Stimulated activated naive CD8-positive, alpha-beta T cell treated with anti-CD3 and anti-CD28 coated beads, Interleukin-15, amount 100 ng/mL, for 72 hours (primary cell): ENCODE measurements around the gene DGKZ.
"Not testable (repeated sequence)": the region's sequence is repeated elsewhere in the genome, so short reads cannot be mapped to it uniquely, and the experiment has no call there.

Source experiments
- ATAC-seq: fragments of 150-1000 bp; cut with Tn5 transposase; 2 replicates; pipeline ENCODE4 v1.10.0; 2021; ENCODE audit warnings: mild to moderate bottlenecking, moderate library complexity
- DNase-seq, 2 donors: peaks; one replicate each; pipeline ENCODE4 v3.0.0; 2021 to 2022
- H3K27ac Mint-ChIP-seq, 2 donors: one replicate each; pipeline ENCODE4 v1.8.0; 2022; ENCODE audit warnings: mild to moderate bottlenecking in 2 of 2, mixed read lengths in 2 of 2, moderate library complexity in 2 of 2
- H3K27me3 Mint-ChIP-seq: one replicate; pipeline ENCODE4 v1.8.0; 2022; ENCODE audit warnings: mixed read lengths
- H3K4me1 Mint-ChIP-seq: one replicate; pipeline ENCODE4 v1.8.0; 2022; ENCODE audit warnings: mild to moderate bottlenecking, mixed read lengths
- H3K4me3 Mint-ChIP-seq, 2 donors: one replicate each; pipeline ENCODE4 v1.8.0; 2022; ENCODE audit warnings: mild to moderate bottlenecking in 2 of 2, mixed read lengths in 2 of 2, moderate library complexity in 1 of 2
- H3K9me3 Mint-ChIP-seq, 2 donors: one replicate each; pipeline ENCODE4 v1.8.0; 2022; ENCODE audit warnings: mixed read lengths in 2 of 2

Gene DGKZ

GRCh38 chr11:46377831-46378230, 30.6 kb downstream of the DGKZ start:
- ATAC-seq = no peak
- peaks cover 10% of the 10 kb centered on the region for H3K27me3 Mint-ChIP-seq
- H3K4me3 Mint-ChIP-seq = no peak overlapping the region
- H3K9me3 Mint-ChIP-seq = peaks cover 0 to 5% of the 10 kb centered on the region in 2 donors
- no peak for DNase-seq
- peak overlapping the region; percentile 42 to 74 for H3K27ac Mint-ChIP-seq
- H3K4me1 Mint-ChIP-seq = peaks cover 31% of the 10 kb centered on the region

- Mint-ChIP-seq H3K27me3 (peaks cover 10% of the 10 kb centered on the region), H3K27ac (no peak overlapping the region), H3K9me3 (peaks cover 0 to 5% of the 10 kb centered on the region in 2 donors), H3K4me3 (no peak overlapping the region), H3K4me1 (peaks cover 31% of the 10 kb centered on the region)
- ATAC-seq (no peak), DNase-seq (no peak)
Observed at GRCh38 chr11:46378296-46378695, 31.0 kb downstream of the DGKZ start.

GRCh38 chr11:46378811-46379481, 31.7 kb downstream of the DGKZ start:
- no peak for DNase-seq
- ATAC-seq = no peak
- no peak overlapping the region for H3K4me3 Mint-ChIP-seq
- H3K4me1 Mint-ChIP-seq = peaks cover 37% of the 10 kb centered on the region
- peak overlapping the region in 1 of 2 donors; percentile 76 for H3K27ac Mint-ChIP-seq
- peaks cover 0 to 5% of the 10 kb centered on the region in 2 donors for H3K9me3 Mint-ChIP-seq
- H3K27me3 Mint-ChIP-seq = peaks cover 10% of the 10 kb centered on the region

GRCh38 chr11:46379482-46380293, 32.4 kb downstream of the DGKZ start:
- Mint-ChIP-seq H3K27ac (peak overlapping the region in 1 of 2 donors; percentile 76), H3K4me1 (peaks cover 39% of the 10 kb centered on the region), H3K4me3 (peak overlapping the region in 1 of 2 donors; percentile 64), H3K27me3 (peaks cover 16% of the 10 kb centered on the region)
- H3K9me3 Mint-ChIP-seq, DNase-seq: not testable (repeated sequence)
- peak; percentile 3 for ATAC-seq

- Mint-ChIP-seq H3K4me1 (peaks cover 39% of the 10 kb centered on the region), H3K27me3 (peaks cover 24% of the 10 kb centered on the region), H3K4me3 (peak overlapping the region; percentile 81 to 83), H3K9me3 (peaks cover 0 to 5% of the 10 kb centered on the region in 2 donors), H3K27ac (peak overlapping the region in 1 of 2 donors; percentile 37)
- ATAC-seq (peak; percentile 66), DNase-seq (peak; percentile 60 to 82)
Observed at GRCh38 chr11:46380340-46381047, 33.2 kb downstream of the DGKZ start.

GRCh38 chr11:46381048-46381818, 34.0 kb downstream of the DGKZ start, which contains the start of gene MDK:
Gene MDK (plus strand): TSS chr11:46381669. CDS start chr11:46382058, 389 bp downstream.
- H3K27me3 Mint-ChIP-seq = peaks cover 32% of the 10 kb centered on the region
- peak within 1 kb of the TSS; percentile 37 to 87 for H3K27ac Mint-ChIP-seq
- H3K4me3 Mint-ChIP-seq = peak within 1 kb of the TSS; percentile 81 to 88
- peaks cover 41% of the 10 kb centered on the region for H3K4me1 Mint-ChIP-seq
- ATAC-seq = peak; percentile 42
- peaks cover 0 to 5% of the 10 kb centered on the region in 2 donors for H3K9me3 Mint-ChIP-seq
- DNase-seq = peak in 1 of 2 donors; percentile 54

GRCh38 chr11:46381819-46382645, 34.8 kb downstream of the DGKZ start:
- Mint-ChIP-seq H3K4me3 (peak overlapping the region; percentile 81 to 88), H3K9me3 (peaks cover 0 to 5% of the 10 kb centered on the region in 2 donors), H3K27me3 (peaks cover 40% of the 10 kb centered on the region), H3K4me1 (peaks cover 48% of the 10 kb centered on the region), H3K27ac (peak overlapping the region in 1 of 2 donors; percentile 87)
- DNase-seq = no peak
- peak; percentile 19 for ATAC-seq

- Mint-ChIP-seq H3K9me3 (peaks cover 0 to 2% of the 10 kb centered on the region in 2 donors), H3K4me3 (peak overlapping the region in 1 of 2 donors; percentile 8), H3K27me3 (peaks cover 48% of the 10 kb centered on the region), H3K4me1 (peaks cover 56% of the 10 kb centered on the region), H3K27ac (peak overlapping the region in 1 of 2 donors; percentile 78)
- ATAC-seq = no peak
- no peak for DNase-seq
Observed at GRCh38 chr11:46382646-46383403, 35.6 kb downstream of the DGKZ start.

GRCh38 chr11:46383404-46383758, 36.1 kb downstream of the DGKZ start:
- peaks cover 62% of the 10 kb centered on the region for H3K4me1 Mint-ChIP-seq
- peak overlapping the region in 1 of 2 donors; percentile 78 for H3K27ac Mint-ChIP-seq
- H3K4me3 Mint-ChIP-seq = no peak overlapping the region
- peaks cover 53% of the 10 kb centered on the region for H3K27me3 Mint-ChIP-seq
- ATAC-seq (no peak), DNase-seq (no peak)
- no peaks in the 10 kb centered on the region for H3K9me3 Mint-ChIP-seq

- Mint-ChIP-seq H3K4me3 (no peak overlapping the region), H3K27ac (peak overlapping the region in 1 of 2 donors; percentile 54), H3K4me1 (peaks cover 62% of the 10 kb centered on the region), H3K27me3 (peaks cover 61% of the 10 kb centered on the region), H3K9me3 (no peaks in the 10 kb centered on the region)
- ATAC-seq = no peak
- no peak for DNase-seq
Observed at GRCh38 chr11:46383974-46384701, 36.9 kb downstream of the DGKZ start.

- Mint-ChIP-seq H3K4me3 (no peak overlapping the region), H3K27ac (no peak overlapping the region), H3K9me3 (no peaks in the 10 kb centered on the region), H3K27me3 (peaks cover 73% of the 10 kb centered on the region), H3K4me1 (peaks cover 63% of the 10 kb centered on the region)
- DNase-seq (no peak), ATAC-seq (no peak)
Observed at GRCh38 chr11:46385169-46386004, 38.1 kb downstream of the DGKZ start.

GRCh38 chr11:46386005-46386578, 38.8 kb downstream of the DGKZ start:
- H3K27ac Mint-ChIP-seq = peak overlapping the region in 1 of 2 donors; percentile 69
- DNase-seq = no peak
- peaks cover 80% of the 10 kb centered on the region for H3K27me3 Mint-ChIP-seq
- H3K4me3 Mint-ChIP-seq = no peak overlapping the region
- H3K9me3 Mint-ChIP-seq = no peaks in the 10 kb centered on the region
- H3K4me1 Mint-ChIP-seq = peaks cover 62% of the 10 kb centered on the region
- ATAC-seq = no peak
